SU-DHL-6 (cell line): ENCODE measurements around the gene NFKBIL1.

Experiments
- H2AFZ ChIP-seq: fragments of 200-600 bp; sonication (generic); 2 replicates; pipeline ENCODE4 v1.6.1; 2014; ENCODE audit warnings: low read depth, mild to moderate bottlenecking, moderate library complexity, mixed read lengths, antibody characterized with exemption, low read length; ENCODE audit not compliant: severe bottlenecking
- H3F3A ChIP-seq: fragments of 200-600 bp; shearing (Covaris generic); 2 replicates; pipeline ENCODE4 v1.6.0; 2016; ENCODE audit warnings: antibody characterized with exemption, mild to moderate bottlenecking; ENCODE audit not compliant: insufficient read depth
- H3K27ac ChIP-seq: fragments of 200-600 bp; sonication (generic); 2 replicates; pipeline ENCODE4 v1.5.1; 2016; ENCODE audit warnings: low read depth, mild to moderate bottlenecking, low read length, moderate library complexity, mixed read lengths
- H3K27me3 ChIP-seq: fragments of 200-600 bp; sonication (generic), shearing (Covaris generic); 2 replicates; pipeline ENCODE4 v1.6.0; 2014; ENCODE audit warnings: mild to moderate bottlenecking, low read length
- H3K36me3 ChIP-seq: fragments of 200-600 bp; sonication (generic); 2 replicates; pipeline ENCODE4 v1.6.1; 2014; ENCODE audit warnings: mild to moderate bottlenecking, low read length, mixed read lengths
- H3K4me2 ChIP-seq: fragments of 300-600, 200-600 bp; shearing (Covaris generic), sonication (generic); 2 replicates; pipeline ENCODE4 v1.6.0; 2014; ENCODE audit warnings: low read length, low read depth, mild to moderate bottlenecking; ENCODE audit not compliant: poor library complexity, severe bottlenecking
- H3K4me3 ChIP-seq: fragments of 200-600 bp; sonication (generic); 2 replicates; pipeline ENCODE4 v1.5.1; 2014; ENCODE audit warnings: antibody characterized with exemption, low read length, mild to moderate bottlenecking, mixed read lengths; ENCODE audit not compliant: insufficient read depth, poor library complexity, severe bottlenecking
- H3K79me2 ChIP-seq: fragments of 200-600 bp; sonication (generic); 2 replicates; pipeline ENCODE4 v1.6.1; 2014; ENCODE audit warnings: mild to moderate bottlenecking, low read length, moderate library complexity; ENCODE audit not compliant: insufficient read depth
- H3K9ac ChIP-seq: fragments of 200-600 bp; sonication (generic); 2 replicates; pipeline ENCODE4 v1.7.0; 2014; ENCODE audit warnings: mild to moderate bottlenecking, low read length
- H3K9me2 ChIP-seq: fragments of 200-600 bp; sonication (generic); replicated peaks from 2 replicates; pipeline ENCODE4 v1.6.1; 2014; ENCODE audit warnings: low read length; ENCODE audit not compliant: insufficient read depth
- H3K9me3 ChIP-seq: fragments of 200-600 bp; sonication (generic); 2 replicates; pipeline ENCODE4 v1.6.1; 2014; ENCODE audit warnings: low read length, mixed read lengths; ENCODE audit not compliant: insufficient read depth
- H4K20me1 ChIP-seq: fragments of 200-600 bp; sonication (generic); 2 replicates; pipeline ENCODE4 v1.6.1; 2014; ENCODE audit warnings: low read depth, mild to moderate bottlenecking, antibody characterized with exemption, low read length, moderate library complexity, mixed read lengths
- CTCF ChIP-seq: fragments of 200-600 bp; sonication (generic); IDR thresholded peaks from one replicate; pipeline ENCODE4 v1.5.1; 2017; ENCODE audit warnings: antibody characterized with exemption, mild to moderate bottlenecking, low read length, moderate library complexity; ENCODE audit not compliant: insufficient read depth, poor library complexity, severe bottlenecking
- EZH2phosphoT487 ChIP-seq: fragments of 200-600 bp; sonication (generic), shearing (Covaris generic); conservative IDR thresholded peaks from 2 replicates; pipeline ENCODE4 v1.6.1; 2018; ENCODE audit warnings: mild to moderate bottlenecking, antibody characterized with exemption, low read length, moderate library complexity, mixed read lengths

Gene NFKBIL1

GRCh38 chr6:31578184-31579118, 31.0 kb downstream of the NFKBIL1 start:
- H4K20me1 ChIP-seq = no peaks in the 10 kb centered on the region
- H3K27me3 ChIP-seq = no peaks in the 10 kb centered on the region
- H3K9me3 ChIP-seq = no peaks in the 10 kb centered on the region
- H3K9ac ChIP-seq = no peak overlapping the region; the same call in 1 of the 2 replicates
- H3K9me2 ChIP-seq = no peaks in the 10 kb centered on the region
- H2AFZ ChIP-seq = no peak overlapping the region
- H3K36me3 ChIP-seq = peaks cover 3% of the 10 kb centered on the region; the same call in 1 of the 2 replicates
- peak overlapping the region; percentile 92 for H3K27ac ChIP-seq
- H3F3A ChIP-seq = peaks cover 90% of the 10 kb centered on the region
- H3K4me2 ChIP-seq = peak overlapping the region; percentile 86
- H3K4me3 ChIP-seq = no peak overlapping the region
- peaks cover 43% of the 10 kb centered on the region for H3K79me2 ChIP-seq
- no peak for TF ChIP-seq CTCF

- no peaks in the 10 kb centered on the region for H3K27me3 ChIP-seq
- H3K9ac ChIP-seq = no peak overlapping the region
- H3K27ac ChIP-seq = peak overlapping the region; percentile 92
- peak overlapping the region; percentile 86 for H3K4me2 ChIP-seq
- no peaks in the 10 kb centered on the region for H3K9me2 ChIP-seq
- peaks cover 89% of the 10 kb centered on the region for H3F3A ChIP-seq
- peaks cover 43% of the 10 kb centered on the region for H3K79me2 ChIP-seq
- no peaks in the 10 kb centered on the region for H3K9me3 ChIP-seq
- no peak overlapping the region for H2AFZ ChIP-seq
- no peaks in the 10 kb centered on the region for H4K20me1 ChIP-seq
- H3K4me3 ChIP-seq = no peak overlapping the region
- H3K36me3 ChIP-seq = peaks cover 3% of the 10 kb centered on the region; the same call in 1 of the 2 replicates
- TF ChIP-seq EZH2phosphoT487 (no peak), CTCF (no peak)
Observed at GRCh38 chr6:31579119-31579505, 31.7 kb downstream of the NFKBIL1 start.

- H3K9me3 ChIP-seq = no peaks in the 10 kb centered on the region
- H3K27me3 ChIP-seq = no peaks in the 10 kb centered on the region
- peak overlapping the region; percentile 87 for H3K9ac ChIP-seq
- no peaks in the 10 kb centered on the region for H4K20me1 ChIP-seq
- peak overlapping the region; percentile 86 for H3K4me3 ChIP-seq
- TF ChIP-seq CTCF (no peak), EZH2phosphoT487 (no peak)
- H3K9me2 ChIP-seq = no peaks in the 10 kb centered on the region
- peak overlapping the region; percentile 92 for H3K27ac ChIP-seq
- no peak overlapping the region for H2AFZ ChIP-seq
- H3K36me3 ChIP-seq = peaks cover 3% of the 10 kb centered on the region; the same call in 1 of the 2 replicates
- H3F3A ChIP-seq = peaks cover 87% of the 10 kb centered on the region
- peak overlapping the region; percentile 86 for H3K4me2 ChIP-seq
- peaks cover 43% of the 10 kb centered on the region for H3K79me2 ChIP-seq
Observed at GRCh38 chr6:31579546-31580437, 32.4 kb downstream of the NFKBIL1 start.
